GM18508 (cell line): ENCODE data around the gene AK9.

ENCODE experiments used
- ATAC-seq: cut with Tn5 transposase; IDR thresholded peaks from one replicate; pipeline ENCODE4 v1.9.1; 2021; ENCODE audit warnings: moderate number of reproducible peaks; ENCODE audit not compliant: insufficient read depth, unreplicated experiment

The AK9 gene

GRCh38 chr6:109485266-109485935 is 205.6 kb downstream of the AK9 start:
- no peak for ATAC-seq

GRCh38 chr6:109484122-109484521 is 206.9 kb downstream of the AK9 start:
- no peak for ATAC-seq

DNA sequence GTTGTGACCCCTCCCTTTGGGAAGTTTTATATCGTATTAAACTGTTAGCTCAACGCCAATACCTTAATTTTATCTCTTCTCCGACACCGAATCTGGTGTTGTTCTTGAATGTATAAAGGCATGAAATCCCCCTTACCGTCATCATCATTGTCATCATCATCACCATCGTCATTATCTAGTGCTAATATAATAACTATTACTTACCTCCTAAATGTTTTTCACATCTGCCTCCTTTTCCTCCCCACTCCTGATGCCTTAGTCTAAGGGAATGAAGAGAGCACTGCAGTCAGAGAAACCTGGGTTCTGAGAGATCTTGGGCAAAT is 207.3 kb downstream of the AK9 start:
- ATAC-seq = no peak

DNA sequence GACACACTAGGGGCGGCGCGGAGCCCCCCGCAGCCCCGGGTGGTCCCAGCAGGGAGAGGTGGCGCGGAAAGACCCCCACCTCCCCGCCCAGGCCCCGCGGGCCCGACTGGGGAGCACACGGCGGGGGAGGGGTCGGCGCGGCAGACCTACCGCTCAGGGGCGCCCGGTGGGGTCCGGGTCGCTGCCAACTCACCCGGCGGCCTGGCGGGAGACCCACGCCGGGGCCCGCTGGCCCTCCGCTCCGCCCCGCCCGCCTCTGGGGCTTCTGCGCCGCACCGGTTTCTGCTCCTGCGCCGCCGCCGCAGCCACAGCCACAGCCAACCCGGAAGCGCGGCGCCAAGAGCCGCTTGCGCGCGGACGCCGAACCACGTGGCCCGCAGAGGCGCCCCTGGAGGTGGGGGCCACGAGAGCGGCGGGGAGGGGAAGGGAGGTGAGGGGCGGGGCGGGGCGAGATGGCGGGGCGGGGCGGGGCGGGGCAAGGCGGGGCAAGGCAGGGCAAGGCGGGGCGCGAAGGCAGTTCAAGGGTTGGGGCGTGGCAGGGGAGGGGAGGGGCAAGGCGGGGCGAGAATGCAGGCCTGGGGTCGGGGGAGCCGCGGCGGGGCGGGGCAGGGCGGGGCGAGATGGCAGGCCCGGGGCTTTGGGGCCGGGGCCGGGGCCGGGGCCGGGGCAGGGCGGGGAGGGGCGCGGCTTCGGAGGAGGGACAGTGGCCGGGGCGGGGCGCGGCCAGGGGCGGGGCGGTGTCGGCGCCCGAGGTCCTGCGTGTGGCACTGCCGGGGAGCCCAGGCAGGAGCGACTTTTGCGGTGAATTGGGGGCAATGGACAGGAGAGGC is 207.9 kb downstream of the AK9 start, which contains the start of gene ZBTB24:
TSS of gene ZBTB24 (minus strand) at position 315 of the 830 bp plus-strand sequence. CDS start 1,193 bp downstream, outside the sequence.
- peak; percentile 51 for ATAC-seq

DNA sequence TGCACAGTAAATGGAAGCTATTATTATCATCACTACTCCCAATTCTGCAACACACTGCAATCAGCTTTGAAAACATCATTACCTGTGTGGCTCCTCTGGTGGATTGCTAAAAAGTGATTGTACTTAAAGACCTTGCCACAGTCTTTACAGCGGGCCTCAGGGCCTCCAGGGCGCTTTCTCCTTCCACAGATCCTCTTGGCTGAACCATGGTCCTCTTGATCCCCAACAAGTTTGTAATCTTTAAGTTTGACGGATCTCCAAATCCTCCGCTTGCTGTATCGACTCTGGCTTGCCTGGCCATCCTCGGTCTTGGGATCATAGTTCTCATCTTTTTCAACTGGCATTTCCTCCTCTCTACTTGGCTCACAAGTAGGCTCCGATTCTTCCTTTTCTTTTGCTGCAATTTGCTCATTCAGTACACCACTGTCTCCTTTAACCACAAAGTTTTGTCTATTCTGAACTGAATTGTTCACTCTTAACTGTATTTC is 210.0 kb downstream of the AK9 start:
- no peak for ATAC-seq

DNA sequence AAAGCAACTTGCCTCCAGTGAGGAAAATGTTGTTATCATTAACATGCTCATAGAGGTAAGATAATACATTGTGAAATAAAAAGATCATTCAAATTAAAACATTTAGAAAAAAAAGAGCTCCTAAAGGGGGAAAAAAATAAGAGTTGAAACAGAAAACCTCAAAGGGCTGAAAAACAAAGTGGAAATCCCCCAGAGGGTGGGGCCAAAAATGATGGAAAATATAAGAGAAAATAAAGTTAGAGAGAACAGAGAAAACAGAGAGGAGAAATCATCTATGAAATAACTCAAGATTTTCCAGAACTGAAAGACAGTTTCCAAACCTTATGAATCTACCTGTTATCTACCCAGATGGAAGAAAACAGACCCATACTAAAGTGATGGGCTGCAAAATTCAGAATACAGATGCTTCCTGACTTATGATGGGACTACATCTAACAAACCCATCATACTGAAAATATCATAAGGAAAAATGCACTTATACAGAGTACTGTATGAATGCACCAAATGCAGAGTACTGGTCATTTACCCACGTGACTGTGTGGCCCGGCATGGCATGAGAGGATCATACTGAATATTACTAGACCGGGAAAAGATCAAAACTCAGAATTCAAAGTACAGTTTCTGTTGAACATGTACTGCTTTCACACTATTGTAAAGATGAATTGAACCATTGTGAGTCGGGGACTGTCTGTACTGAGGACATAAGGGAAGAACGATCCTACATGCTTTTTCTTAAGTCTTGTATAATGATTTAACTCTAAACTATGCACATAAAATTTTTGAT is 212.0 kb downstream of the AK9 start:
- ATAC-seq = no peak

DNA sequence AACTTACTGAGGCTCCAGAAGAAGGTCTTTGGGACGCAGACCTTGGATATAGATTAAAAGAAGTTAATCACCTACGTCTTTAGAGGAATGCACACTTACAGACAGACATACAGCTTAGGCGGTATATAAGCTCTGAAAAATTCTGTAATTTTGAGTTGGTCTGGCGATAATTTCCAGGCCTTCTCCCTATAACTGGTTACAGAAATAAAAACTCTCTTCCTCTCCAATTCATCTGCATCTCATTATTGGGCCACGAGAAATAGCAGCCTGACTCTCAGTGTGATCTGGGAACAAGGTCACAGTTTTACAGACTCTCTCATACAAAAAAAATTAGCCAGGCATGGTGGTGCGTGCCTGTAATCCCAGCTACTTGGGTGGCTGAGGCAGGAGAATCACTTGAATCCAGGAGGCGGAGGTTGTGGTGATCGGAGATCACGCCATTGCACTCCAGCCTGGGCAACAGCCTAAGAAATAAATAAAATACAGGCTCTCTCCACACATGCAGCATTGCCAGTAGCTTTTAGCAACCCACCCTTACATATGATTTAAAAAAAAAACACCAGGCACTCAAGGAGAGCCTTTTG is 212.7 kb downstream of the AK9 start:
- no peak for ATAC-seq

- peak; percentile 64 for ATAC-seq
Observed at GRCh38 chr6:109477725-109478124, 213.3 kb downstream of the AK9 start.

GRCh38 chr6:109477184-109477583 is 213.8 kb downstream of the AK9 start:
- no peak for ATAC-seq

- ATAC-seq = no peak
Observed at GRCh38 chr6:109475625-109476024, 215.4 kb downstream of the AK9 start.

- no peak for ATAC-seq
Observed at GRCh38 chr6:109474995-109475394, 216.0 kb downstream of the AK9 start.

GRCh38 chr6:109473120-109473519 is 217.9 kb downstream of the AK9 start:
- no peak for ATAC-seq

DNA sequence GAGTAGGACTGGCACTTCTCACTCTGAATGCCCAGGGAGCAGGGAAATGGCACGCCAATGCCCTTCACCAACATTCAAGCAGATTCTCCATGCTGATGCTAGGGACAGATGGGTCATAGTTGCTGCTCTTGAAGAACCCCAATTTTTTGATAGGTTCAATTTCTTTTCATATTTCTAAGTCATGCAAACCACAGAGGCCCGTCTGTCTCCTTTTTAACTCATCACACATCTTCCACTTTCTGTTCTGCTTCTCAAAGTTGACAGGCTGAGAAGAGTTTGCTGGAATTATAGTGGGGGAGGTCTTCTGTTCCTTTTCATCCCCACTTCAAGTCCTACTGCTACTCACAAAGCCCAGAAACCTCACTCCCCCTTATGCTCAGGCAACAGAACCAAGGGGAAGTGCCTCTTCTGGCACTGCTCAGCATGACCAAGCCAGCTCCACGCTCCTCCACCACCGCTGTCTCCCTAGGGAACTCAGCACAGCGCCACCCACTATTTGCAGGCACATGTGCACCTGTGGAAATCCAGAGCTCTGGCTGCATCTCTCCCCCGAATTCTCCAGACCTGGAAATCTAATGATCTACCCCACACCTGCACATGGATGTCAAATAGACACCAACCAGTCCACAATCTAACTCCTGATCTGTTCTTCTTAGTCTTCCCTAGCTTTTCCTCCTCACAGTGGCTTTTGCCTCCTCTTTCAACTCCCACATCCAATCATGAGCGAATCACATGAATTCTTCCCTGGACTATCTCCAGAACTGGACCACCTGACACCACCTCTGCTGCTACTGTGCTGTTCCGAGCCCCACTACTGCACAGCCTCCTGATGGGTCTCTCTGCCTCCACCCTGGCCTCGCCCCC is 218.6 kb downstream of the AK9 start:
- ATAC-seq = no peak

DNA sequence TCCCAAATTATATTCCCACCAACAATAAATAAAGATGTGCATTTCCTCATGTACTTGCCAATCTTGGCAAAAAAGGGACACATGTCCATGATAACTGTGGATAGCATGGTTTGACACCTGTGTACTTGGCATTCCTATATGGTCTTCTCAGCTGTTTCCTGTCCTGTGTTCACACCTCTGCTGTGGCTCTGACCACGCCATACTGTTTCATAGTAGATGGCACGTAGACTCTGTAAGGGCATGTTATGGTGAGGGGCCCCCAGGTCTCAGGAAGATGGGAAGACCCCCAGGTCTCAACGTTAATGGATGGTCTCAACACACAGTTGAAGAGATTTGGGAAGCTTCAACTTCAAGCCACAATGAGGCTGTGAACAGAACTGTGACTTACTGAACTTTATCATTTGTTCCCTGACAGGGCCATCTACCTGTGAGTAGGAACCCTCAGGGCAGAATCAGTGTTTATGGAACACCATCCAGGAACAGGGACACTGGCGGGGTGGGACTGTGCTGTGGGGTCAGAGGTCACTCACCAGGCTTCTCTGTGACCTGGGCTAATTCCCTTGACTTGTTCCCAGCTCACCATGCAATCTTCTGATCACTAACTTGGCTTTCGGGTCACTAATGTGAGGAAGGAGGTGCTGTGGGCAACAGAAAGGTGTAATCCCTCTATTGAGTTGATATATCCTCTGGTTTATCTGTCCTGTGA is 219.7 kb downstream of the AK9 start:
- no peak for ATAC-seq

GRCh38 chr6:109469591-109470189 is 221.3 kb downstream of the AK9 start:
- ATAC-seq = no peak

- no peak for ATAC-seq
Observed at GRCh38 chr6:109467696-109468095, 223.3 kb downstream of the AK9 start.

DNA sequence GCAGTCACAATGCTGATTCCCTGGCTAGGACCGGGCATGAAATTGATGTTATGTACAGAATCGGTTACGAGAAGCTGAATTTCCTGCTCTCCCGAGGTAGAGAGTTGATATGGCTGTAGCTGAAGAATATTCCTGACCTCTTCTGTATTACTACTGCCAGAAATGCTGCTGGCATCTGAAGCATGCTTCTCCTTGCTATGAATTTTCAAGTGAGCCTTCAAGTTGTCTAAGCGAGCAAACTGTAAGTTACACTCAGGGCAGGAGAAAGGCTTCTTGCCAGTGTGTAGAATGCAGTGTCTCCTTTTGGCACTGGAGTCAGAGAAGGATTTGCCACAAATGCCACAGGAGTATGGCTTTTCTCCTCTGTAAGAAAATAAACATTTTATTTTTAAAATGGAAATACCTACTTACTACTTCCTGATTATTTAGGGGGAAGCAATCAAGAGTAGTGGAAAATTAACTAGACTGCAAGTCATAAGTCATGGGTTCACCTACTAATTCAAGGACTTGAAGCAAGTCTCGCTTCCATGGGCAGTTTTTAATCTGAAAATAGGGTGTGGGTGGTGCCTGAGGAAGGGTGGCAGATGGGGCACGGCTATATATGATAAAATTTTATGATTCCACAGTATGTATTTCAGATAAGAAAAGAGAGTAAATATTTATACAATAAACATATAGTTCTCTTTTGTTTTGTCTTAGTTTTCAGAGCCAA is 224.6 kb downstream of the AK9 start:
- ATAC-seq = no peak

- no peak for ATAC-seq
Observed at GRCh38 chr6:109465772-109466171, 225.2 kb downstream of the AK9 start.
